K562 (cell line): Measurements from ENCODE around the gene RAB3IP. TPM values are rescaled to one million over a fixed set of nuclear protein-coding genes. Genes with fewer than 3 reads are reported as not detected.

Experiments used
- ATF2 ChIP-seq: sonication (generic); formaldehyde crosslinking; IDR thresholded peaks from 2 replicates; pipeline ENCODE4 v1.8.1; 2022; ENCODE audit warnings: missing genetic modification reagents
- CBX3 ChIP-seq, 2 experiments: IDR thresholded peaks; 1 replicate in 1 of 2; 2 replicates in 1 of 2; pipeline ENCODE4 v1.6.1; 2012; ENCODE audit warnings: inconsistent platforms in 2 of 2, low read length in 2 of 2, borderline replicate concordance in 1 of 2, control low read depth in 1 of 2
- CBX8 ChIP-seq: fragments of 200-600 bp; sonication (generic); IDR thresholded peaks from 2 replicates; pipeline ENCODE4 v1.6.1; 2012; ENCODE audit warnings: borderline replicate concordance, mixed run types, low read depth, mild to moderate bottlenecking, moderate library complexity, mixed read lengths, low read length, control low read depth, inconsistent platforms; ENCODE audit not compliant: poor library complexity, severe bottlenecking; ENCODE audit errors: extremely low read depth
- FUS ChIP-seq: fragments of 200-400 bp; formaldehyde crosslinking; optimal IDR thresholded peaks from 2 replicates; pipeline ENCODE3; 2017; ENCODE audit warnings: low read depth, low read length
- MEIS2 ChIP-seq: fragments of 450-650 bp; IDR thresholded peaks from 2 replicates; pipeline ENCODE4 v1.6.1; 2014; ENCODE audit warnings: mild to moderate bottlenecking; ENCODE audit not compliant: partially characterized antibody
- POLR2G ChIP-seq: fragments of 200-400 bp; formaldehyde crosslinking; IDR thresholded peaks from 2 replicates; pipeline ENCODE4 v1.6.1; 2017; ENCODE audit warnings: low read depth, mild to moderate bottlenecking, antibody characterized with exemption, low read length, moderate library complexity
- RBM34 ChIP-seq: fragments of 200-400 bp; formaldehyde crosslinking; IDR thresholded peaks from 2 replicates; pipeline ENCODE4 v1.6.1; 2018; ENCODE audit warnings: low read length, borderline replicate concordance; ENCODE audit not compliant: insufficient read depth
- SAFB ChIP-seq: fragments of 200-400 bp; formaldehyde crosslinking; IDR thresholded peaks from 2 replicates; pipeline ENCODE4 v1.6.1; 2017; ENCODE audit warnings: low read depth, low read length, borderline replicate concordance
- SIRT6 ChIP-seq: IDR thresholded peaks from one replicate; pipeline ENCODE4 v1.6.1; 2012; ENCODE audit warnings: low read depth, mild to moderate bottlenecking, control low read depth, inconsistent platforms, low read length, moderate library complexity
- YBX1 ChIP-seq: fragments of 450-650 bp; IDR thresholded peaks from 2 replicates; pipeline ENCODE4 v1.7.1; 2016; ENCODE audit warnings: mild to moderate bottlenecking
- ZFP91 ChIP-seq: sonication (generic); formaldehyde crosslinking; IDR thresholded peaks from 2 replicates; pipeline ENCODE4 v1.8.0; 2022; ENCODE audit warnings: mild to moderate bottlenecking, missing genetic modification reagents
- polyA plus RNA-seq, 8 experiments: library from polyadenylated mRNA; depleted of rRNA in 4 of 8; stranded (reverse) in 5 of 8; unstranded in 3 of 8; fragments of >200 nt; fragmentation: Nextera tagmentation in 2 of 8; fragmentation: Illumina TruSeq in 1 of 8; extraction: Ambion mirVana in 2 of 8; extraction: Trizol in 1 of 8; gene quantifications; 2 replicates each; pipeline versions ENCODE4 v1.2.1 to v1.2.3, GENCODE V29; 2011 to 2014; ENCODE audit warnings: inconsistent platforms in 1 of 8, missing spikeins in 1 of 8
- total RNA-seq, 7 experiments: library from RNA; depleted of rRNA in 6 of 7; stranded (reverse); fragments of >200 nt in 6 of 7; fragmentation: Illumina TruSeq in 2 of 7; extraction: Trizol in 2 of 7; gene quantifications; 2 replicates each; pipeline versions ENCODE4 v1.2.1 to v1.2.3, GENCODE V29; 2011 to 2021; ENCODE audit warnings: low replicate concordance in 1 of 7
- TF ChIP-seq, protein P1 (sequence below): fragments of 250-450 bp; sonication (Bioruptor Pico); IDR thresholded peaks from 2 replicates; pipeline ENCODE4 v1.5.0; 2022; ENCODE audit warnings: mild to moderate bottlenecking
- TF ChIP-seq, protein P2 (sequence below): fragments of 250-450 bp; sonication (Bioruptor Pico); IDR thresholded peaks from 2 replicates; pipeline ENCODE4 v1.8.0; 2021; ENCODE audit warnings: borderline replicate concordance, mild to moderate bottlenecking, moderate library complexity; ENCODE audit not compliant: poor library complexity, severe bottlenecking
- TF ChIP-seq, protein P3 (sequence below), 2 experiments: IDR thresholded peaks; 2 replicates each; pipeline ENCODE4 v1.6.1; 2012; ENCODE audit warnings: improper control_type of control experiment in 2 of 2, low read depth in 2 of 2, low read length in 2 of 2, borderline replicate concordance in 1 of 2
- TF ChIP-seq, protein P4 (sequence below), 2 experiments: fragments of 450-650 bp in 1 of 2; sonication (generic) in 1 of 2; formaldehyde crosslinking; conservative IDR thresholded peaks; 2 replicates each; pipeline versions ENCODE4 v1.4.0 to v1.8.1; 2020 to 2022; ENCODE audit warnings: mild to moderate bottlenecking in 1 of 2, missing genetic modification reagents in 1 of 2

Gene RAB3IP
- total and polyA plus RNA-seq, 9 of the 15 experiments (the other 6 are each of a cell fraction or from before 2014, with no cell fraction given), result 5.6 to 25.5 (median 11.3) TPM

- no peak for TF ChIP-seq ATF2 (CRISPR knock-in tag)
- no peak for TF ChIP-seq FUS
- no peak for TF ChIP-seq CBX3 (IDR thresholded peaks at IDR 0.05; ENCODE audit: borderline replicate concordance in 1 of 2, low read length in 2 of 2)
- TF ChIP-seq, protein P1, sequence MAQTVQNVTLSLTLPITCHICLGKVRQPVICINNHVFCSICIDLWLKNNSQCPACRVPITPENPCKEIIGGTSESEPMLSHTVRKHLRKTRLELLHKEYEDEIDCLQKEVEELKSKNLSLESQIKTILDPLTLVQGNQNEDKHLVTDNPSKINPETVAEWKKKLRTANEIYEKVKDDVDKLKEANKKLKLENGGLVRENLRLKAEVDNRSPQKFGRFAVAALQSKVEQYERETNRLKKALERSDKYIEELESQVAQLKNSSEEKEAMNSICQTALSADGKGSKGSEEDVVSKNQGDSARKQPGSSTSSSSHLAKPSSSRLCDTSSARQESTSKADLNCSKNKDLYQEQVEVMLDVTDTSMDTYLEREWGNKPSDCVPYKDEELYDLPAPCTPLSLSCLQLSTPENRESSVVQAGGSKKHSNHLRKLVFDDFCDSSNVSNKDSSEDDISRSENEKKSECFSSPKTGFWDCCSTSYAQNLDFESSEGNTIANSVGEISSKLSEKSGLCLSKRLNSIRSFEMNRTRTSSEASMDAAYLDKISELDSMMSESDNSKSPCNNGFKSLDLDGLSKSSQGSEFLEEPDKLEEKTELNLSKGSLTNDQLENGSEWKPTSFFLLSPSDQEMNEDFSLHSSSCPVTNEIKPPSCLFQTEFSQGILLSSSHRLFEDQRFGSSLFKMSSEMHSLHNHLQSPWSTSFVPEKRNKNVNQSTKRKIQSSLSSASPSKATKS (CRISPR knock-in tag), result no peak
- no peak for TF ChIP-seq RBM34
- TF ChIP-seq, protein P2, sequence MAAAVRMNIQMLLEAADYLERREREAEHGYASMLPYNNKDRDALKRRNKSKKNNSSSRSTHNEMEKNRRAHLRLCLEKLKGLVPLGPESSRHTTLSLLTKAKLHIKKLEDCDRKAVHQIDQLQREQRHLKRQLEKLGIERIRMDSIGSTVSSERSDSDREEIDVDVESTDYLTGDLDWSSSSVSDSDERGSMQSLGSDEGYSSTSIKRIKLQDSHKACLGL (CRISPR knock-in tag), result no peak
- TF ChIP-seq MEIS2, result peak; percentile 23
- TF ChIP-seq POLR2G, result peak; percentile 71
- no peak for TF ChIP-seq YBX1
- no peak for TF ChIP-seq CBX8
- TF ChIP-seq, protein P3, sequence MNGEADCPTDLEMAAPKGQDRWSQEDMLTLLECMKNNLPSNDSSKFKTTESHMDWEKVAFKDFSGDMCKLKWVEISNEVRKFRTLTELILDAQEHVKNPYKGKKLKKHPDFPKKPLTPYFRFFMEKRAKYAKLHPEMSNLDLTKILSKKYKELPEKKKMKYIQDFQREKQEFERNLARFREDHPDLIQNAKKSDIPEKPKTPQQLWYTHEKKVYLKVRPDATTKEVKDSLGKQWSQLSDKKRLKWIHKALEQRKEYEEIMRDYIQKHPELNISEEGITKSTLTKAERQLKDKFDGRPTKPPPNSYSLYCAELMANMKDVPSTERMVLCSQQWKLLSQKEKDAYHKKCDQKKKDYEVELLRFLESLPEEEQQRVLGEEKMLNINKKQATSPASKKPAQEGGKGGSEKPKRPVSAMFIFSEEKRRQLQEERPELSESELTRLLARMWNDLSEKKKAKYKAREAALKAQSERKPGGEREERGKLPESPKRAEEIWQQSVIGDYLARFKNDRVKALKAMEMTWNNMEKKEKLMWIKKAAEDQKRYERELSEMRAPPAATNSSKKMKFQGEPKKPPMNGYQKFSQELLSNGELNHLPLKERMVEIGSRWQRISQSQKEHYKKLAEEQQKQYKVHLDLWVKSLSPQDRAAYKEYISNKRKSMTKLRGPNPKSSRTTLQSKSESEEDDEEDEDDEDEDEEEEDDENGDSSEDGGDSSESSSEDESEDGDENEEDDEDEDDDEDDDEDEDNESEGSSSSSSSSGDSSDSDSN (IDR thresholded peaks at IDR 0.05; ENCODE audit: borderline replicate concordance in 1 of 2, low read depth in 2 of 2, low read length in 2 of 2), result 0 out of 4 replicates have a peak, but pooled peaks of 1 of the 2 experiments have one; percentile 39
- TF ChIP-seq SIRT6, result no peak
- no peak for TF ChIP-seq ZFP91 (CRISPR knock-in tag)
- TF ChIP-seq, protein P4, sequence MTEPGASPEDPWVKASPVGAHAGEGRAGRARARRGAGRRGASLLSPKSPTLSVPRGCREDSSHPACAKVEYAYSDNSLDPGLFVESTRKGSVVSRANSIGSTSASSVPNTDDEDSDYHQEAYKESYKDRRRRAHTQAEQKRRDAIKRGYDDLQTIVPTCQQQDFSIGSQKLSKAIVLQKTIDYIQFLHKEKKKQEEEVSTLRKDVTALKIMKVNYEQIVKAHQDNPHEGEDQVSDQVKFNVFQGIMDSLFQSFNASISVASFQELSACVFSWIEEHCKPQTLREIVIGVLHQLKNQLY (CRISPR knock-in tag; conservative IDR thresholded peaks at IDR 0.05), result no peak
- TF ChIP-seq SAFB, result no peak
These were observed at the start of gene RAB3IP (continued) for GRCh38 chr12:69738351-69739286.
